A549 treated with DMSO at 1 μM for 4 hours (cell line): ENCODE results near the gene KRT4. TPM values are rescaled to one million over a fixed set of nuclear protein-coding genes. Genes with fewer than 3 reads are reported as not detected.

Experiments used
- total RNA-seq: library from RNA; stranded (reverse); fragments of 200-300 nt; extraction: Qiagen RNA extraction; gene quantifications from 5 replicates; pipeline ENCODE4 v1.2.3, GENCODE V29; 2022; ENCODE audit warnings: low read depth

KRT4 gene
- total RNA-seq: 2.7 to 4.0 TPM (median 3.3 TPM) in 5 replicates

GRCh38 chr12:52813885-52814709, at the start of gene KRT4:
KRT4 (minus strand) TSS chr12:52814116; CDS start chr12:52814058, 58 bp downstream.

GRCh38 chr12:52848661-52849255, 34.8 kb upstream of the KRT4 start, which contains the start of gene KRT78:
KRT78 (minus strand) TSS chr12:52848994; CDS start chr12:52848930, 64 bp downstream.

GRCh38 chr12:52833922-52834726, 20.2 kb upstream of the KRT4 start, which contains the start of gene KRT79:
KRT79 (minus strand) TSS chr12:52834311; CDS start chr12:52834260, 51 bp downstream.

GRCh38 chr12:52795694-52796428, 18.1 kb downstream of the KRT4 start, which contains the start of gene KRT3:
KRT3 (minus strand) TSS chr12:52796117; CDS start chr12:52796042, 75 bp downstream.

GRCh38 chr12:52776913-52777395, 37.0 kb downstream of the KRT4 start, which contains the start of gene KRT76:
KRT76 (minus strand) TSS chr12:52777345; CDS start chr12:52777291, 54 bp downstream.

Other genes with a start within 250 kb of the KRT4 start
- not detected in 5 replicates for gene KRT74, start 240.3 kb downstream of the KRT4 start, total RNA-seq
- not detected in 5 replicates for gene KRT72, start 212.7 kb downstream of the KRT4 start, total RNA-seq
- not detected in 5 replicates for gene KRT73, start 195.6 kb downstream of the KRT4 start, total RNA-seq
- 0.04 TPM in 1 of 5 replicates, not detected in the others for gene KRT2, start 161.9 kb downstream of the KRT4 start, total RNA-seq
- gene KRT1, start 133.7 kb downstream of the KRT4 start, total RNA-seq: not detected in 5 replicates
- not detected in 5 replicates for gene KRT77, start 110.6 kb downstream of the KRT4 start, total RNA-seq
- not detected in 5 replicates for gene KRT76, start 36.8 kb downstream of the KRT4 start, total RNA-seq
- gene KRT3, start 18.0 kb downstream of the KRT4 start, total RNA-seq: 0.05 to 0.07 TPM (median 0.05 TPM) in 3 of 5 replicates, not detected in the others
- gene KRT79, start 20.2 kb upstream of the KRT4 start, total RNA-seq: 0.08 to 0.20 TPM (median 0.10 TPM) in 3 of 5 replicates, not detected in the others
- 0.07 to 0.19 TPM (median 0.16 TPM) in 3 of 5 replicates, not detected in the others for gene KRT78, start 34.9 kb upstream of the KRT4 start, total RNA-seq
- 3,152 to 3,514 TPM (median 3,324 TPM) in 5 replicates for gene KRT8, start 91.0 kb upstream of the KRT4 start, total RNA-seq
- gene KRT18, start 135.0 kb upstream of the KRT4 start, total RNA-seq: 2,085 to 2,459 TPM (median 2,349 TPM) in 5 replicates
- gene EIF4B, start 192.3 kb upstream of the KRT4 start, total RNA-seq: 258 to 413 TPM (median 299 TPM) in 5 replicates
- 9.8 to 16.6 TPM (median 11.8 TPM) in 5 replicates for gene TNS2, start 235.9 kb upstream of the KRT4 start, total RNA-seq